Measurements from ENCODE around the gene EN2.

EN2 gene

DNA sequence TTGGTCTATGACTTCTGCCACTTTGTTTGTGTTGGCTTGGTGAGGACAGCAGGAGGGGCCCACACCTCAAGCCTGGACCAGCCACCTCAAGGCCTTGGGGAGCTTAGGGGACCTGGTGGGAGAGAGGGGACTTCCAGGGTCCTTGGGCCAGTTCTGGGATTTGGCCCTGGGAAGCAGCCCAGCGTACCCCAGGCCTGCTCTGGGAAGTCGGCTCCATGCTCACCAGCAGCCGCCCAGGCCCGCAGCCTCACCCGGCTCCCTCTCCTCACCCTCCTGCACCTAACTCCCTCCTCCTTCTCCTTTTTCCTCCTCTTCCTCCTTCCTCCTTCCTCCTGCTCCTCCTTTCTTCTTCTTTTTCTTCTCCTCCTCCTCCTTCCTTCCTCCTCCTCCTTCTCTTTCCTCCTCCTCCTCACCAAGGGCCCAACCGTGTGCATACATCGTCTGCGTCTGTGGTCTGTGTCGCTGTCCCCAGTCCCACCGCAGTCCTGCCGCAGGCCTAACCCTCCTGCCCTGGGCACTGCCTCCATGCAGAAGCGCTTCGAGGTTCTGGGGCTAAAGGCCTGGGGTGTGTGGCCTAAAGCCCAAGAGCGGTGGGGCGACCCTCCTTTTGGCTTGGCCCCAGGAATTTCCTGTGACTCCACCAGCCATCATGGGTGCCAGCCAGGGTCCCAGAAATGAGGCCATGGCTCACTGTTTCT is 5.3 kb downstream of the EN2 start:
- no peak overlapping the region for H3K4me3 ChIP-seq (ENCODE audit: low read depth, low read length)

- H3K4me3 ChIP-seq (ENCODE audit: low read depth, low read length): no peak overlapping the region
These were observed 6.3 kb downstream of the EN2 start for GRCh38 chr7:155464183-155464582.

DNA sequence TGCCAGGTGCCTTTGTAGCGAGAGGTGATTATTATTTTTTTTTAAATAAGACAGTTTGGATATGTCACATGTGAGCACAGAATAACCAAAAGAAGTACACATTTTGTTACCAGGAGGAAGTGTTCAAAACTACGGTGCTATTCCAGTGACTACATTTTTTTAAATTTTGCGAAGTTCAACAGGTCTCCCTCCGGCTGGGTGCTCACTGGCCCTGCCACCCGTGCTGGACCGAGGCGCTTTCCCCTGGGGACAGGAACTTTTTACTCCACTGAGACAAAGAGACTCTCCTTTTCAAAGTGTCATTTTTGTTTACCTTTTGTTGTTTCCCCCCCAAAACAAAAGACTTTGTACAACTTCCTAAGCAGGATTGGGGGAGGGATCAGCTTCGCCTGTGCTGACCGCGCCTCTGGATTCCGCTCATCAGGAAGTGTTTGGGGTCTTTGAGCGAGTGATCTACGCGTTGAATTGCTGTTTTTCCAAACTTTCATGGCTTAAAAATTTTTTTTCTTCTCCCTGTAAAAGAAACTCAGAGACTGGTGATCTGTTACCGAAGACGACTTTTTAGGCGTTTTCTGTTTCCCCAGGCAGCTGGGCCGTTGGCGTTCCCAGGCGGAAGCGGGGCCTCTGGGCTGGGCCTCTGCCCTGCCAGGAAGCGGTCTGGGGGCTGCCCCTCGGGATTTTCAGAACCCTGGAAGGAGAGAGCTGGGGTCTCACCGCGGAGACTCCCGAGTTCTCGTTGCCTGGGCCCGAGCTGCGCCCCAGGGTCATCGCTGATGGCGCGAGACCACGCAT is 7.2 kb downstream of the EN2 start:
- no peak overlapping the region for H3K4me3 ChIP-seq (ENCODE audit: low read depth, low read length)

GRCh38 chr7:155465761-155466141 is 7.8 kb downstream of the EN2 start:
- H3K4me3 ChIP-seq (ENCODE audit: low read depth, low read length): no peak overlapping the region

GRCh38 chr7:155466142-155466813 is 8.3 kb downstream of the EN2 start:
- H3K4me3 ChIP-seq (ENCODE audit: low read depth, low read length): no peak overlapping the region

DNA sequence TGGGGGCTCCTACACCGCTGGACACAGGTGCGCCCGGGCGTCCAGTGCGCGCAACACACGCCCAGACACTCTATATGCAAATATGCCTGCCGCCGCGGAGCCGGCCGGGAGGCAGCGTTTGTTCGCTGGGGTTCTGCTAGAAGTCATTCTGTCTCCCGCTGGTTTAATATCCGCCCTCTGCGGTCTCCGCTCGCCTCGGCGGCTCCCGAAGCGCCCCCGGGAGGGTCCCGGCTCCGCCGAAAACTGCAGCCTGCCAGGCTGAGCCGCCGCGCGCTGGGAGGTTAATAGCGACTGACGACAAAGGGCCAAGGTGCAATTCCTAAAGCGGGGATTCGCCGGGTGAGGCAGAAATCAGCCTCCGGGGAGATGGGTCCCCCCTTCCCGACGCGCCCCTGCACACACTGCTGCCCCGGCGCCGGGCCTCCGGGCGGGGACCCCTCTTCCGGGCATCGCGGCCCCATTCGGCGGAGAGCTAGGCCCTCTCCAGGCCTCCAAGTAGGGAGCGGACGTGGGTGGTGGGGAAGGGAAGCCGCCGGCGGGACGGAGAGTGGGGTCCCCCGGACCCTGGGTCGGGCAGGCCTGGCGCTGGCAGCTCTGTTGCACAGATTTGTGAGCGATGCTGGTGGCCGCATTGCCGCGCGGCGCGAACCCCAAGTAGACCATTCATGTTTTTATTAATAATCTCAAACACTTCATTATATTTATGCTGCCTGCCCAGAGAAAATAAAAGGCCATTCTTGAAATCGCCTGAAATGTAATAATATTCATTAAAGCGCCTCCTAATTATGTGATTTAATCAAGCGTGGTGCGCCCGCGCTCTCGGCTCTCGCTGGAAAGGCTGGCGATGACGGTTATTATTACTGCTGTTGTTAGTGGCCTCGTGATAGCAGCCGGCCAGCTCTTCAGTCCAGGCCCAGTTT is 9.1 kb downstream of the EN2 start:
- peak overlapping the region; percentile 17 for H3K4me3 ChIP-seq (ENCODE audit: low read depth, low read length)

- H3K4me3 ChIP-seq (ENCODE audit: low read depth, low read length): peak overlapping the region; percentile 15
These were observed 10.2 kb downstream of the EN2 start for GRCh38 chr7:155467846-155468784.

GRCh38 chr7:155468785-155469148 is 10.8 kb downstream of the EN2 start:
- no peak overlapping the region for H3K4me3 ChIP-seq (ENCODE audit: low read depth, low read length)

GRCh38 chr7:155469311-155470185 is 11.6 kb downstream of the EN2 start:
- H3K4me3 ChIP-seq (ENCODE audit: low read depth, low read length): no peak overlapping the region

DNA sequence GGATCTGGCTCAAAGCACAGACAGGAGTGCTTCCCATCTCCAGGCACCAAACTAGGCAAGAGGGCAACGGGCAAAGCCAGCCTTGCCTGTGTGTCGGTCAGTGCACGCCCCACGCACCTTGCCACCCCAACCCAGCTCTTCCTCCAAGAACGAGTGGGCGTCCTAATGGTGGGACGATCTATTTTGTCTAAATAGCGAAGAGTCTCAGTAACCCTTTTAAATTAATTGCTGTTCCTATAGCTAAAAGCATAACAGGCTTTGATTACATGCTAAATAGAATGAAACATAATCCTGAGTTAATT is 12.2 kb downstream of the EN2 start:
- no peak overlapping the region for H3K4me3 ChIP-seq (ENCODE audit: low read depth, low read length)

DNA sequence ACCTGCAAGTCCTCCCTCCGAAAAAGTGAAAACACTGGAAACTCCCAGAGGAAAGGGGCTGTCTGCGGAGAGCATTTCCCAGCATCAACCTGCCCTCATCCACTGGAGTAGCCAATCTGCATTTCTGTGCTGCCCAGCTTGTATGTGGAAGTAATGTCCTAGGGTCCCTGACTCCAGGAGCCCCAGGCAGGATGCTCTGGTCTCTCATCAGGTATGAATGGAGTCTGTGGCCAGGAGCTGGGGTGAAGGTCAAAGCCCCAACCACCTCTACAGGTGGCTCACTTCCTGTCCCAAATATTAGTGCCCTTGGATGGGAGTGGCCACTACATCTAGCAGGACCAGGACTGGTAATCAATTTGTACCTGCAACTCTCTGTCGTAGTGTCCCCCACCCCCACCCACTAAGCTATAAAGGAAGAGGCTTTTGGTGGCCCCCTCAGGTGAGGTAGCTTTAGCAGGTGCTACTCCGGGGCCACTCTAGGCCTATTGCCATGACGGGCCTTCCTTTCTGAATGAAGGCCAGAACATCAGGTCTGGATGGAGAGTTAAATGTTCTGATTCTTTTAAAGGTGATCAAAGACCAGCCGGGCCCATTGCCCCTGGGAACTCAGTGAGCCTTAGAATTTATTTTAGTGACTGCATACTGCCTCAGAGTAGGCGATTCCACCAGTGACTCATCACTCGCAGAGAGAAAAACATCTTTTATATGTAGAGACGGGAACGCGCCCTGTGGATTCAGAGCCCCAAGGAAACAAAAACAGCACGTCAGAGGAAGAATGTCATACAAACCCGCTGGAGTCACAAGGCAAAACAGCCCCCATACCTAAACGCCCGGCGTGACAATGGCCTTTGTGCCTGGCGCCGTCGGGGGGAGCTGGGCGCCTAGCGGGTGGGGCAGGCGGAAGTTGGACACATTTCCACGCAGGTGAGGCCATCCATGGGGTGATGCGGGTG is 13.0 kb downstream of the EN2 start:
- H3K4me3 ChIP-seq (ENCODE audit: low read depth, low read length): no peak overlapping the region

- no peak overlapping the region for H3K4me3 ChIP-seq (ENCODE audit: low read depth, low read length)
These were observed 13.8 kb downstream of the EN2 start for GRCh38 chr7:155471718-155472117.

GRCh38 chr7:155477476-155477875 is 19.5 kb downstream of the EN2 start:
- no peak overlapping the region for H3K4me3 ChIP-seq (ENCODE audit: low read depth, low read length)

- H3K4me3 ChIP-seq (ENCODE audit: low read depth, low read length): no peak overlapping the region
These were observed 23.8 kb downstream of the EN2 start for GRCh38 chr7:155481764-155482163.

GRCh38 chr7:155482511-155483183 is 24.7 kb downstream of the EN2 start:
- no peak overlapping the region for H3K4me3 ChIP-seq (ENCODE audit: low read depth, low read length)

DNA sequence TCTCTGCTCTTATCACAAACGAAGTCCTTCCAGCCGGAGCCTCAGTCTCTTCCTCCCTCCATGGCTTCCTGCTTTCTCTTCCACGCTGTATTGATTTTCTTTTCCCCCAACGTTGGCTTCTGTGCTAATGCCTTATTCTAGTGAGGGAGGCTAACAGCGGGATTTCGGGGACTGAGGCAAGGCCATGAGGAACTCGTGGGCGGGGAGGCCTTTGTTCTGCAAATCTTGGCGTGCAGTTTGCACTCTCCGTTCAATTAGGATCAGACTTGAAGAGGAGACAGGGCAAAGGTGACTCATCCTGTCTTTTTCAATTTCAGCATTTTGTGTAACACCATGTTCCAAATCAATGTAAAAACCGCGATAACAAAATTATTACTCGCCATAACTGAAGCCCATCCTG is 25.3 kb downstream of the EN2 start:
- H3K4me3 ChIP-seq (ENCODE audit: low read depth, low read length): no peak overlapping the region

DNA sequence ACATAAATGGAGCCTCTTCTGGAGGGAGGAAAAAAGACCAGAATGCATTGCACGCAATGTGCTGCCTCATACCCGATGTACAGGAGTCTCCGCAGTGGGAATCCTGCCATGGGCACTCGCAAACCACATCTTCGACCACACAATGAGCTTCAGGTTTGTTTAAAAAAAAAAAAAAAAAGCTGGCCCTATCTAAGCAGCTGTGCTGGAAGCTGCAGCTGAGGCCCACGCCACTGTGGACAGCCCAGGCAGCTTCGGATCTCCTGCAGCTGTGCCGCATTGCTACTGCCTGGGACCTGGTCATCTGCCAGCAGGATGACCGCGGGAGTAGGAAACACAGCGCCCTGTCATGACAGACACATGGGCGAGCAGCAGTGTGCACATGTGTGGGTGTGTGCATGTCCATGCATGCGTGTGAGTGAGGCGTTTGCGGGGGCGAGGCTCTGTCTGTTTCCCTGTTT is 26.0 kb downstream of the EN2 start:
- no peak overlapping the region for H3K4me3 ChIP-seq (ENCODE audit: low read depth, low read length)

Data from iPS-11a (cell line).